ENCODE data around the gene RAB3C.

The RAB3C gene

DNA sequence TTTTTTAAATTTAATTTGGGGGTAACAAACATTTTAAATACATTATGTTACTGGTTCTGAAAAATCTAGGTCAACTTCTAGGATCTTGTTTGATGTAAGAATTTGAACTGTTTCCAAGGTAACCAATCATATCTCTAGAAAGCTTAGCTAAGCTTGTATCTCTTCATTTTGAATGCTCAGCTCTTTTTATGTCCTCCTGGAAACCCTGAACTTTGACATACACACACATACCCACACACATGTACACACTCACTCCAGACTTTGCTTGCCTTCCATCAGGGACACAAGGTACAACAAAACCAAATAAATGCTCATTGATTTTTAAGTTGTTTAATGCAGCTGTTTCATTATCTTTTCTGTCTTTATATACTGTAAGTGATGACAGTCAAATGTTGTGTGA, 178.5 kb downstream of the RAB3C start:
- no peak for TF ChIP-seq EZH2 (IDR thresholded peaks at IDR 0.05)
- no peak for TF ChIP-seq FOXP2 (optimal IDR thresholded peaks at IDR 0.05; ENCODE audit: control extremely low read depth, extremely low read length, insufficient read depth)
- TF ChIP-seq POLR2AphosphoS5 (IDR thresholded peaks at IDR 0.05; ENCODE audit: borderline replicate concordance, low read depth, low read length): no peak
- no peak overlapping the region for H3K9ac ChIP-seq (ENCODE audit: insufficient read length)
- DNase-seq (ENCODE audit: low read depth, low spot score): no peak
- no peaks in the 10 kb centered on the region for H3K9me3 ChIP-seq (ENCODE audit: low read depth, low read length)
- H3K36me3 ChIP-seq (ENCODE audit: insufficient read depth, low read length): no peaks in the 10 kb centered on the region
- H3K27ac ChIP-seq: no peak overlapping the region
- no peak overlapping the region for H3K4me3 ChIP-seq

DNA sequence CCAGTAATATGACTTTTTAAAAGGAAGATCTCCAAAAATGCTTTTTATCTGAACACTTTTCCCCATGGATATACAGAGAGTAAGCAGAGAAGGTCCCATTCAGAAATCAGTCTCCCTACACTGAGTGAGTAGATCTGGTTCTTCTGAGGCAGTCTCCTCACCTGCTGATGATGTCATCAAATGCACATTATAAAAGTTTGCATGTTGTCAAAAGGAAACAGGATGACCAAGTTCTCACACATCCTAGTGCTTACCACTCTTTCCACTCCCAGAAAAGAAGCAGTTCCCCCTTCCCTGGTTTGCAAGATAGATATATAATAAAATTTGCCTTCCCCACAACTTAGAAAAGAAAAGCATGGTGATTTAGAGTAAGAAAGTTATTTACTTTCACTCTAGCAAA, 180.5 kb downstream of the RAB3C start:
- no peak for DNase-seq (ENCODE audit: low read depth, low spot score)

DNA sequence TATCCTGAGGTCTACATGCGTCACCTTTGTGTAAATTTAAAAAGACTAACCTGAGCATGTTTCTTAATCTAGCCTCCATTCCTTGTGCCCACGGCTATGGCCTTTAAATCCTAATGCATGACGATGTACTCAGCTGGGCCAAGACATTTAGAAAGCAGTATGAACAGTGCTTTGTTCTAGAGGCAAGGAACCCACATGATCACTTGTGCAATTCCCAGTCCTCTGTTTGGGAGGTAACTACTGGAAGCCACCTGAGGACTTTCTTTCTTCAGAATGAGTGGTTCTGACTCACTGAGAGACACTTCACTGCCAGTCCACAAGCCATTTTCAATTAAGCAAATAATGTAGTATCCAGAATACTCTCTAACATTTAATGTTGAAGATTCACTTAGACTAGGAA, 181.3 kb downstream of the RAB3C start:
- no peak overlapping the region for H3K27ac ChIP-seq
- H3K9me3 ChIP-seq (ENCODE audit: low read depth, low read length): no peaks in the 10 kb centered on the region
- no peak overlapping the region for H3K9ac ChIP-seq (ENCODE audit: insufficient read length)
- no peaks in the 10 kb centered on the region for H3K36me3 ChIP-seq (ENCODE audit: insufficient read depth, low read length)
- DNase-seq (ENCODE audit: low read depth, low spot score): no peak
- H3K4me3 ChIP-seq: no peak overlapping the region
- TF ChIP-seq EZH2 (IDR thresholded peaks at IDR 0.05) (no peak), FOXP2 (optimal IDR thresholded peaks at IDR 0.05; ENCODE audit: control extremely low read depth, extremely low read length, insufficient read depth) (no peak), POLR2AphosphoS5 (IDR thresholded peaks at IDR 0.05; ENCODE audit: borderline replicate concordance, low read depth, low read length) (no peak)

More for the DNA sequence above, 180.5 kb downstream of the RAB3C start:
- TF ChIP-seq POLR2AphosphoS5 (IDR thresholded peaks at IDR 0.05; ENCODE audit: borderline replicate concordance, low read depth, low read length) (no peak), EZH2 (IDR thresholded peaks at IDR 0.05) (no peak), FOXP2 (optimal IDR thresholded peaks at IDR 0.05; ENCODE audit: control extremely low read depth, extremely low read length, insufficient read depth) (no peak)
- no peaks in the 10 kb centered on the region for H3K36me3 ChIP-seq (ENCODE audit: insufficient read depth, low read length)
- no peak overlapping the region for H3K9ac ChIP-seq (ENCODE audit: insufficient read length)
- no peak overlapping the region for H3K4me3 ChIP-seq
- no peak overlapping the region for H3K27ac ChIP-seq
- no peaks in the 10 kb centered on the region for H3K9me3 ChIP-seq (ENCODE audit: low read depth, low read length)

DNA sequence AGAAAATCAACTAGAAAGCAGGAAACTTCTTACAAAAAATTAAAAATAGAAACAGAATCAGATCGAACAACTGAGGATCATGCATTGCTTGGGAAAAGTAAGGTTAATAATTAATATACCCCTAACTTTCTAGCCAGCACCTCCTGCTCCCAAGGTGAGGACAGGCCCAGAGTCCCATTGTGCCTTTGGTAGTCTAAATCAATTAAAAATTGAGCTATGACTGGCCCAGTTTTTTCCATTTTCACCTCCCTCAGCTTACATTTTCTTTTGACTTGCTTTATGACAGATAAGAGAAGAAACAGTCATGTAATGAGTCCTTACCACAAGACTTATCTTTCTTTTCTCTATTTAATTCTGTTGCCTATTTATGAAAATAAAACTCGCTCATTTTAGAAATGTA, 182.2 kb downstream of the RAB3C start:
- no peak overlapping the region for H3K27ac ChIP-seq
- no peaks in the 10 kb centered on the region for H3K9me3 ChIP-seq (ENCODE audit: low read depth, low read length)
- DNase-seq (ENCODE audit: low read depth, low spot score): no peak
- no peak overlapping the region for H3K4me3 ChIP-seq
- TF ChIP-seq EZH2 (IDR thresholded peaks at IDR 0.05): no peak
- no peak for TF ChIP-seq FOXP2 (optimal IDR thresholded peaks at IDR 0.05; ENCODE audit: control extremely low read depth, extremely low read length, insufficient read depth)
- no peak for TF ChIP-seq POLR2AphosphoS5 (IDR thresholded peaks at IDR 0.05; ENCODE audit: borderline replicate concordance, low read depth, low read length)
- no peak overlapping the region for H3K9ac ChIP-seq (ENCODE audit: insufficient read length)
- H3K36me3 ChIP-seq (ENCODE audit: insufficient read depth, low read length): no peaks in the 10 kb centered on the region

DNA sequence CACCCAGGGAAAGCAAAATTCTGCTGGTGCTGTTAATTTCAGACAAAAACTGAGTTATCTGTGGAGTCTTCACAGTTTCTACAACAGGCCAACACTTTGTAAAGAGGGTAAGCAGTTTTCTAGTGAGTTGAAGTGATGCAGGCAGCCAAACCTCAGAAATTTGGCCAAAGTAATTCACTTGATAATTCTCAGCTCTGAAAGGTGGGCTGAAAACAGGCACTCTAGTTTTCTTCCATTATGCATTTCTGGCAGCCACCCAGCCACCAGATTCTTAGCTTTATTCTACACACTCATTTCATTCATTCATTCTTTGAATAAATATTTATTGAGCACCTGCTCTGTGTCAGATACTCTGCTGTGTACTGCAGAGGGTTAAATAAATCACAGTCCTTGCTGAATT, 184.2 kb downstream of the RAB3C start:
- H3K36me3 ChIP-seq (ENCODE audit: insufficient read depth, low read length): no peaks in the 10 kb centered on the region
- H3K27ac ChIP-seq: no peak overlapping the region
- DNase-seq (ENCODE audit: low read depth, low spot score): no peak
- no peak overlapping the region for H3K9ac ChIP-seq (ENCODE audit: insufficient read length)
- no peaks in the 10 kb centered on the region for H3K9me3 ChIP-seq (ENCODE audit: low read depth, low read length)
- no peak overlapping the region for H3K4me3 ChIP-seq
- TF ChIP-seq EZH2 (IDR thresholded peaks at IDR 0.05) (no peak), POLR2AphosphoS5 (IDR thresholded peaks at IDR 0.05; ENCODE audit: borderline replicate concordance, low read depth, low read length) (no peak), FOXP2 (optimal IDR thresholded peaks at IDR 0.05; ENCODE audit: control extremely low read depth, extremely low read length, insufficient read depth) (no peak)

DNA sequence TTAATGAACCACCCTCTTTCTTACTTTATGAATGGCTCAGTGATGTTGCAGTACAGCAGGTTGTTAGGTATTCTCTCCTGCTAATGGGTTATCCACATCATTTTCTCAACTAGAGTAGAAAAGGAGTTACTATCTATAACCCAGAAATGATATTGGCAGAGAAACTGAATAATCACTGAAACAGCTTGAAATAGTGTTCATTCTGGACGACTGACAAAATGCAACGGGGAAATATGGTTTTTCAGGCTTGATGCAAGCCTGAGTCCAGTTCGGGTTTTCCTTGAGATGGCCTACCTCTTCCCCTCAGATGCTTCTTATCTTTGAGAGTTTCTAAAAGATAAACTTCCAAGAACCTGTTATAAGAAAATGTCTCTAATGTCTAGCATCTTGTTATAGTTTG, 187.3 kb downstream of the RAB3C start:
- H3K4me3 ChIP-seq: no peak overlapping the region
- H3K27ac ChIP-seq: no peak overlapping the region
- no peaks in the 10 kb centered on the region for H3K9me3 ChIP-seq (ENCODE audit: low read depth, low read length)
- H3K9ac ChIP-seq (ENCODE audit: insufficient read length): no peak overlapping the region
- H3K36me3 ChIP-seq (ENCODE audit: insufficient read depth, low read length): no peaks in the 10 kb centered on the region
- DNase-seq (ENCODE audit: low read depth, low spot score): no peak
- TF ChIP-seq POLR2AphosphoS5 (IDR thresholded peaks at IDR 0.05; ENCODE audit: borderline replicate concordance, low read depth, low read length): no peak
- TF ChIP-seq EZH2 (IDR thresholded peaks at IDR 0.05): no peak
- TF ChIP-seq FOXP2 (optimal IDR thresholded peaks at IDR 0.05; ENCODE audit: control extremely low read depth, extremely low read length, insufficient read depth): no peak

DNA sequence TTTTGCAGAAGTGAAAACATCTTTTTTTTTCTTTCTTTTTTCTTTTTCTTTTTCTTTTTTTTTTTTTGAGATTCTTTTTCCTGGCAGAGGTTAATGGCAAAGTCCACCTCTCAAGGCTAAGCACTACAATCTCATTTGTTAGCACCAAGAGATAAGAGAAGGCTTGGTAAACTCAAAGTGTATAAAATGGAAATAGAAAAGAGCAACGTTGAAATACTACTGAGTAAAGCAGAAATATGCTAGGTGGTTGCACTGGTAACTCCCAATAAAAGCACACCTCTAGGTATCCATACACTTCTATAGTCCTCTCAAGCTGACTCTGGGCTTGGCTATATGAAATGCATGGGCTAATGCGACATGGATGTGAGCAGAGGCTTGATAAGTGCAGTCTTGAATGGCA, 188.9 kb downstream of the RAB3C start:
- H3K9me3 ChIP-seq (ENCODE audit: low read depth, low read length): no peaks in the 10 kb centered on the region
- TF ChIP-seq EZH2 (IDR thresholded peaks at IDR 0.05) (no peak), FOXP2 (optimal IDR thresholded peaks at IDR 0.05; ENCODE audit: control extremely low read depth, extremely low read length, insufficient read depth) (no peak), POLR2AphosphoS5 (IDR thresholded peaks at IDR 0.05; ENCODE audit: borderline replicate concordance, low read depth, low read length) (no peak)
- no peak overlapping the region for H3K9ac ChIP-seq (ENCODE audit: insufficient read length)
- DNase-seq (ENCODE audit: low read depth, low spot score): no peak
- no peaks in the 10 kb centered on the region for H3K36me3 ChIP-seq (ENCODE audit: insufficient read depth, low read length)
- no peak overlapping the region for H3K4me3 ChIP-seq
- no peak overlapping the region for H3K27ac ChIP-seq

DNA sequence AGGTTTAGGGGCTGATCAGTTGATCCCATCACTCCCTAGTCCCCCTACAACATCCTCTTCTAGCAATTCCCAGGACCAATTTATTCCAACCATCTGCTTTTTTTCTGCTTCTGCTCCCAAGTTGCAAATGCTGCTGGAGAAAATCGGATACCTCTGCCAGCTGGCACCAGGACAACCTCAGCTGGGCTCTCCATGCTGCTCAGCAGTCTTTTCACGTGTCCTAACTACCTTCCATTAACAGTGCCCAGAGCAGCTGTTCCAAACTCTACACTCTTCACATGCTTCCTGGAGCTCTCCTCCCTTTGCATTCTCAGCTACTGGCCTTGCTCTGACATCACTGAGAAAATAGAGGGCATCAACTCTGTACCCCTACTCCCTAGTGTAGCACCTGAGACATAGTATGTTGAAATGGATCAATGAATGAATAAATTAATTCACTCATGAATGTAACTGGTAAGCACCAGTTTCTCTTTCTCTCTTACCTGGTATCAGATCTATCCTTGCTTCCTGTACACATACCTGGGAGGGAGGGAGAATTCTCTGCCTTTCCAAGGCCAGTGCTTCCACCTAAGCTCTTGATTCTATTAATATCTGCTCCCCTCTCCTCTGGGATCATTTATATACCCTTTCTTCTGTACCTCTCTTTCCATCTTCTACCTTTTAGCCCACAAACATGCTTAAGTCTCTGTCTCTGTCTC, 191.0 kb downstream of the RAB3C start:
- H3K9ac ChIP-seq (ENCODE audit: insufficient read length): no peak overlapping the region
- no peaks in the 10 kb centered on the region for H3K9me3 ChIP-seq (ENCODE audit: low read depth, low read length)
- H3K27ac ChIP-seq: no peak overlapping the region
- no peak for DNase-seq (ENCODE audit: low read depth, low spot score)
- no peaks in the 10 kb centered on the region for H3K36me3 ChIP-seq (ENCODE audit: insufficient read depth, low read length)
- no peak overlapping the region for H3K4me3 ChIP-seq
- no peak for TF ChIP-seq FOXP2 (optimal IDR thresholded peaks at IDR 0.05; ENCODE audit: control extremely low read depth, extremely low read length, insufficient read depth)
- TF ChIP-seq POLR2AphosphoS5 (IDR thresholded peaks at IDR 0.05; ENCODE audit: borderline replicate concordance, low read depth, low read length): no peak
- TF ChIP-seq EZH2 (IDR thresholded peaks at IDR 0.05): no peak

DNA sequence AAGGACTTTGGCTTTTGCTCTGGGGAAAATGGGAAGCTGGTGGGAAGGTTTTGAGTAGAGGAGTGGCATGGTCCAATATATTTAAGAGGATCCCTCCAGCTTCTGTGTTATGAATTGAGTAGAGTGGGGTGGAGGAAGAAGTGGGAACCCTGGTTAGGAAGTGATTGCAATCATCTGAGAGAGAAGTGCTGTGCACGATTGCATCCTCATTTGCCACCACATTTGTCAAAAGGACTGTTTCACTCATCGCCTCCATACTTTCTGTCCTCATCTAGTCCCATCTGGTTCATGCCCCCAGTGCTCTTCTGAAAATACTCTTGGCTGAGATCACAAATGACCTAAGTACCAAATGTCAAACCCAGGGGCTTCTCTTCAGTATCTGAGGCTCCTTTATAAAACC, 192.1 kb downstream of the RAB3C start:
- Histone ChIP-seq H3K27ac (no peak overlapping the region), H3K9me3 (ENCODE audit: low read depth, low read length) (no peaks in the 10 kb centered on the region), H3K36me3 (ENCODE audit: insufficient read depth, low read length) (no peaks in the 10 kb centered on the region), H3K9ac (ENCODE audit: insufficient read length) (no peak overlapping the region), H3K4me3 (no peak overlapping the region)
- no peak for DNase-seq (ENCODE audit: low read depth, low spot score)
- no peak for TF ChIP-seq FOXP2 (optimal IDR thresholded peaks at IDR 0.05; ENCODE audit: control extremely low read depth, extremely low read length, insufficient read depth)
- no peak for TF ChIP-seq POLR2AphosphoS5 (IDR thresholded peaks at IDR 0.05; ENCODE audit: borderline replicate concordance, low read depth, low read length)
- no peak for TF ChIP-seq EZH2 (IDR thresholded peaks at IDR 0.05)

Data from SK-N-MC (cell line).